ENCODE data around the gene ELOF1. TPM values are rescaled to one million over a fixed set of nuclear protein-coding genes. Genes with fewer than 3 reads are reported as not detected.

The ELOF1 gene
- total and polyA plus RNA-seq, 2 of the 13 experiments (the other 11 are each of a cell fraction or from before 2014, with no cell fraction given): 14.5 to 43.2 TPM

- peak; percentile 95 for DNase-seq (ENCODE audit: low spot score)
- H3K79me2 ChIP-seq (ENCODE audit: insufficient read depth, low read length): peaks cover 12% of the 10 kb centered on the region
- H3K4me1 ChIP-seq (ENCODE audit: insufficient read depth, low read length): peaks cover 15% of the 10 kb centered on the region
- intact Hi-C loops (cut with micrococcal nuclease; ENCODE audit: unreplicated experiment) (no loop called here), in situ Hi-C loops (cut with HindIII; ENCODE audit: extremely low pct_ligation_motif_present, low pct_unique_long_range_greater_than_20kb) (no loop called here)
- peak; percentile 87 for FAIRE-seq
- H2AFZ ChIP-seq (ENCODE audit: low read length): no peak overlapping the region
- H3K27me3 ChIP-seq (ENCODE audit: control insufficient read depth in 1 of 2, insufficient read depth in 2 of 2, low read length in 2 of 2): no peaks in the 10 kb centered on the region
- WGBS (ENCODE audit: low lambda C conversion rate): 15% methylated on average over 6 of the region's 9 CpGs
- no peak overlapping the region for H3K4me2 ChIP-seq (ENCODE audit: low read depth, low read length)
- no peak overlapping the region for H3K9ac ChIP-seq (ENCODE audit: insufficient read depth, low read depth, low read length)
- H3K9me3 ChIP-seq (ENCODE audit: low read length): no peaks in the 10 kb centered on the region
- H3K27ac ChIP-seq (ENCODE audit: extremely low read length, insufficient read depth, low read length): no peak overlapping the region
- CTCF ChIA-PET (ENCODE audit: low intra/inter-chr PET ratio, low total read pairs): no interaction called here
- POLR2A ChIA-PET: interaction anchor here (0.6 to 2.5 kb wide), 3 partner anchors 29 to 296 kb away, joined by 3 to 33 read pairs (median 5); partner anchors contain the start of genes ELOF1 and SWSAP1
- BruUV-seq (replicated peaks): no TSS peak
- H3K36me3 ChIP-seq (replicated peaks in 1 of 2; ENCODE audit: control insufficient read depth in 1 of 2, insufficient read depth in 2 of 2, low read length in 2 of 2): no peaks in the 10 kb centered on the region
- H4K20me1 ChIP-seq (ENCODE audit: insufficient read depth, low read length): no peaks in the 10 kb centered on the region
- H3K4me3 ChIP-seq (replicated peaks in 1 of 3; ENCODE audit: insufficient read depth in 1 of 3, low read depth in 2 of 3, low read length in 3 of 3): no peak overlapping the region
- peak; percentile 57 for ATAC-seq
- TF ChIP-seq ZNF629 (CRISPR knock-in tag; conservative IDR thresholded peaks at IDR 0.05) (no peak), ZSCAN29 (CRISPR knock-in tag; conservative IDR thresholded peaks at IDR 0.05) (no peak), FOXO1 (CRISPR knock-in tag; IDR thresholded peaks at IDR 0.05) (no peak), PHF21A (CRISPR knock-in tag; IDR thresholded peaks at IDR 0.05) (0 out of 2 replicates have a peak, but pooled peaks have one; percentile 19), ONECUT2 (CRISPR knock-in tag; IDR thresholded peaks at IDR 0.05) (no peak), ZFP36L1 (CRISPR knock-in tag; IDR thresholded peaks at IDR 0.05) (no peak), CCAR2 (optimal IDR thresholded peaks at IDR 0.05; ENCODE audit: low read depth, low read length) (no peak), ZNF749 (CRISPR knock-in tag; IDR thresholded peaks at IDR 0.05; ENCODE audit: borderline replicate concordance) (no peak), SP2 (CRISPR knock-in tag; IDR thresholded peaks at IDR 0.05) (peak; percentile 41), ZBED4 (CRISPR knock-in tag; IDR thresholded peaks at IDR 0.05; ENCODE audit: borderline replicate concordance) (no peak), MATR3 (CRISPR knock-in tag; IDR thresholded peaks at IDR 0.05) (no peak), ATAD3A (CRISPR knock-in tag; IDR thresholded peaks at IDR 0.05) (no peak), TFDP1 (CRISPR knock-in tag; IDR thresholded peaks at IDR 0.05; ENCODE audit: borderline replicate concordance) (peak; percentile 94)
- TF ChIP-seq, protein P1, sequence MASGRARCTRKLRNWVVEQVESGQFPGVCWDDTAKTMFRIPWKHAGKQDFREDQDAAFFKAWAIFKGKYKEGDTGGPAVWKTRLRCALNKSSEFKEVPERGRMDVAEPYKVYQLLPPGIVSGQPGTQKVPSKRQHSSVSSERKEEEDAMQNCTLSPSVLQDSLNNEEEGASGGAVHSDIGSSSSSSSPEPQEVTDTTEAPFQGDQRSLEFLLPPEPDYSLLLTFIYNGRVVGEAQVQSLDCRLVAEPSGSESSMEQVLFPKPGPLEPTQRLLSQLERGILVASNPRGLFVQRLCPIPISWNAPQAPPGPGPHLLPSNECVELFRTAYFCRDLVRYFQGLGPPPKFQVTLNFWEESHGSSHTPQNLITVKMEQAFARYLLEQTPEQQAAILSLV (CRISPR knock-in tag; IDR thresholded peaks at IDR 0.05; ENCODE audit: borderline replicate concordance): no peak
- TF ChIP-seq, protein P2, sequence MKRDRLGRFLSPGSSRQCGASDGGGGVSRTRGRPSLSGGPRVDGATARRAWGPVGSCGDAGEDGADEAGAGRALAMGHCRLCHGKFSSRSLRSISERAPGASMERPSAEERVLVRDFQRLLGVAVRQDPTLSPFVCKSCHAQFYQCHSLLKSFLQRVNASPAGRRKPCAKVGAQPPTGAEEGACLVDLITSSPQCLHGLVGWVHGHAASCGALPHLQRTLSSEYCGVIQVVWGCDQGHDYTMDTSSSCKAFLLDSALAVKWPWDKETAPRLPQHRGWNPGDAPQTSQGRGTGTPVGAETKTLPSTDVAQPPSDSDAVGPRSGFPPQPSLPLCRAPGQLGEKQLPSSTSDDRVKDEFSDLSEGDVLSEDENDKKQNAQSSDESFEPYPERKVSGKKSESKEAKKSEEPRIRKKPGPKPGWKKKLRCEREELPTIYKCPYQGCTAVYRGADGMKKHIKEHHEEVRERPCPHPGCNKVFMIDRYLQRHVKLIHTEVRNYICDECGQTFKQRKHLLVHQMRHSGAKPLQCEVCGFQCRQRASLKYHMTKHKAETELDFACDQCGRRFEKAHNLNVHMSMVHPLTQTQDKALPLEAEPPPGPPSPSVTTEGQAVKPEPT (CRISPR knock-in tag; IDR thresholded peaks at IDR 0.05; ENCODE audit: low read depth): 0 out of 2 replicates have a peak, but pooled peaks have one; percentile 31
Observed at GRCh38 chr19:11530432-11530831, 28.6 kb downstream of the ELOF1 start.
